HG03045 (cell line): ENCODE measurements around the gene MRPL32.
A peak's percentile ranks its signal among the peaks of the same experiment; 100 is the strongest.
"Not testable (repeated sequence)": the region's sequence is repeated elsewhere in the genome, so short reads cannot be mapped to it uniquely, and the experiment has no call there.

Source experiments
- ATAC-seq: cut with Tn5 transposase; IDR thresholded peaks from one replicate; pipeline ENCODE4 v1.9.1; 2021; ENCODE audit warnings: mild to moderate bottlenecking, moderate library complexity; ENCODE audit not compliant: unreplicated experiment

The MRPL32 gene

DNA sequence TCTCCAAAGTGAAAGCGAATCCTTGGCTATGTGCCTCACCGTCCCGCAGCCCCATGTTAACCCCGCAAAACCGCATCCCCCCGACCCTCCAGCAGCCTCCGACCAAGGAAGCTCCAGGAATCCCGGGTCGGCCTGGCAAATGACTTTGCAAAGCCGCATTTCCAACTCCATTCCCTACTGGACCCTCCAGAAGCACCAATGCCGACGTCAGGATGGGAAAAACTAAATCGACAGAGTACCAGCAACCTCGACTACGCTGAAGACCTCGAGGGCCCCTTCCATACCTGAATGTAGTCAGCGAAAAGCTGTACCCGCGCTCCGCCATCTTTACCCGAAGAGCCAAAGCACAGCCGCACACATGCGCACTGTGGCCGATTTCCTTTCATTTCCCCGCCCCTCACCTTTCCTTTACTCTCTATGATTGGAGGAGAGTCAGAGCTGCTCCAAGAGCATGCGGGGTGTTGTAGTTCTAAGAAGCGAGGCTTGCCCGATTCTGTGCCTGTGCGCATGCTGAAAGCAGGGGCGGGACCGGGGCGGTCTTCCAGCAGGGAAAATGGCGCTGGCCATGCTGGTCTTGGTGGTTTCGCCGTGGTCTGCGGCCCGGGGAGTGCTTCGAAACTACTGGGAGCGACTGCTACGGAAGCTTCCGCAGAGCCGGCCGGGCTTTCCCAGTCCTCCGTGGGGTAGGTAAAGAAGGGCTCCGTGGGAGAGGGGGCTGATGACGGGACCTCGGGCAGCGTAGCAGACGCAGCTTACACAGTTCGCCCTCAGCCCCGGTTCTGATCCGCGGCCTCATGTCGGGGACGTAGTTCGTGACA, at the start of gene MRPL32, which contains the start of gene PSMA2:
Gene MRPL32, plus strand, starts transcription at position 543 of the 818 bp plus-strand sequence. Its CDS starts 11 bp downstream, at position 554.
Gene PSMA2, minus strand, starts transcription at position 341 of the 818 bp plus-strand sequence. Its CDS starts 16 bp downstream, at position 325.
- ATAC-seq, result peak; percentile 99

DNA sequence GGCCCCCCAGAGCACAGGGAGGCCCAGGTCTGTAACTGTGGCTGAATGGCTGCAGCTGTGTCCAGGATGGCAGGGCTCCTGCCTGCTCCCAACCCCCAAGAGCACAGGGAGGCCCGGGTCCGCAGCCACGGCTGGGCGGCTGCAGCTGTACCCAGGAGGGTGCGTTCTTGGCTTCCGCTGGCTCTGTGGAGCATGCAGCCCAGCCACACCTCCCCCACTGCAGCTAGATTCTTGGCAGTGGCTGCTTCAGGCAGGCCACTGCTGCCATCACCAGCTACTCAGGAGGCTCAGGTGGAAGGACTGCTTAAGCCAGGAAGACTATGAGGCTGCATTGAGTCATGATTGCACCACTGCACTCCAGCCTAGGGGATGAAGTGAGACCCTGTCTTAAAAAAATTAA, 48.2 kb upstream of the MRPL32 start:
- ATAC-seq, result no peak

DNA sequence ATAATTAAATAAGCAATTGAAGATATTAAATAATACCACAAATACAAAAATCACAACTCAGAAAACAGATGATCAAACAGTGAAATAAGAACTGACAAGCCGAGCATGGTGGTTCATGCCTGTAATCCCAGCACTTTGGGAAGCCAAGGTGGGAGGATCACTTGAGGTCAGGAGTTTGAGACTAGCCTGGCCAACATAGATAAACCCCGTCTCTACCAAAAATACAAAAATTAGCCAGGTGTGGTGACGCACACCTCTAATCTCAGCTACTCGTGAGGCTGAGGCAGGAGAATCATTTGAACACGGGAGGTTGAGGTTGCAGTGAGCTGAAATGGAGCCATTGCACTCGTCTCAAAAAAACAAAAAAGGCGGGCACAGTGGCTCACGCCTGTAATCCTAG, 47.0 kb upstream of the MRPL32 start:
- not testable (repeated sequence) for ATAC-seq

DNA sequence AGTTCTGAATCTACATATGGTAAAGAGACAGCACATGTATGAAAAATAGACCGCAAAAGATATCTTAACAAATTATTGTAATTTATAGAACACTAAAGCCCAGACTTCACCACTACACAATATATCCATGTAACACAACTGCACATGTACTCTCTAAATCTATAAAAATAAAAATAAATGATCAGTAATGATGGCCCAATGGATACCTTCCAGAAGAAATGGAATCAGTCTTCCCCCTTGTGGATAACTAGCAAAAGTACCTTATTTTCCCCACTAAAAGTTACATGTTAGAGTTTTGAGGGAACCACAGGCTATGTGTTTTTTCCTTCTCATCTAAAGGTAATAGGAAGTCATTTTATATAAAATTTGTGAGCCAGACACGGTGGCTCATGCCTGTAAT, 46.0 kb upstream of the MRPL32 start:
- no peak for ATAC-seq

DNA sequence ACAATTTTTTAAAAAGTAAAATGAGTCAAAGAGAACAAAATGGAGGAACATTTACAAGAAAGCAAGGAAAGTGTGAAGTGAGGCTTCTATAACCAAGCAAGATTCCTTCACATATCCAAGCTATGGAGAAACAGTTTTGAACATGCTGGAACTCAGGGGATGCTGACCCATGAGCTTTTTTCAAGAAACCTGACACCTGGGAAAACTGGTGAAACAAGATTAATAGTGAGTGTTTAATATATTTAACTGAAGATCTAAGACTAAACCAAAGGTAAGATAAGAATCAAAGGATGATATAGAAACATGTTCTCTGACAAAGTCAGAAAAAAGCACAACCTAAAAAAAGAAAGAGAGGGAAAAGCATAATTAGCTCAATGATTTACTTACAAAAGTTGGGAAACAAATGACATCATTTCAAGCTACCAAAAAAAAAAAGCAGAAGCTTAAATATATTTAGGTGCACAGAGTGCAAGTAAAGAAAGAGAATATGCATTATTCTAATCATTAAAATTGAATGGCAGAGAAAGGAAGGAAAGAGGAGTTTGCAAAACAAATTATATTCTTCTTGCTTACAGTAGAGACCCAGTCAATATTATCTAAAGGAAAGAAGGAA, 45.2 kb upstream of the MRPL32 start:
- no peak for ATAC-seq

DNA sequence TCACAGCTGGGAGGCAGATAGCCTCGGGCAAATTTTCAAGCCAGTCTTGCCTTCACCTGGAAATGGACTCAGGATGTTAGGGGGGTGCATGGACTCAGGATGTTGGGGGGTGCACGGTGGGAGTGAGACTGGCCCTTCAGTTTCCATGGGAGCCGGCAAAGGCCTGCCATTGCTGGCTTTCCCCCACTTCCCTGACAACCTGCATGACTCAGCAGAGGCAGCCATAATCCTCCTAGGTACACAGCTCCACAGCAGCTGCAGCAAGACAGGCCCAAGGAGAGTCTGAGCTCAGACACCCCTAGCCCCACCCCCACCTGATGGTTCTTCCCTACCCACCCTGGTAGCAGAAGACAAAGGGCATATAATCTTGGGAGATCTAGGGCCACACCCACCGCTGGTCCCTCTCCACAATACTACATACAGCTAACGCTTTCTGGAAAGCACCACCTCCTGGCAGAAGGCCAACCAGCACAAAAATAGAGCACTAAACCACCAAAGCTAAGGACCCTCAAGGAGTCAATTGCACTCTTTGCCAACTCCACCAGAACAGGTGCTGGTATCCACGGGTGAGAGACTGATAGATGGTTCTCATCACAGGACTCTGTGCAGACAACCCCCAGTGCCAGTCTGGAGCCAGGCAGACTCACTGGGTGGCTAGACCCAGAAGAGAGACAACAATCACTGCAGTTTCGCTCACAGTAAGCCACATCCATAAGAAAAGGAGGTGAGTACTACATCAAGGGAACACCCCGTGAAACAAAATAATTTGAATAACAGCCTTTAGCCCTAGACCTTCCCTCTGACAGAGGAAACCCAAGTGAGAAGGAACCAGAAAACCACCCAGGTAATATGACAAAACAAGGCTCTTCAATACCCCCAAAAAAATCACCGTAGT, 38.6 kb upstream of the MRPL32 start:
- ATAC-seq, result no peak

- no peak for ATAC-seq
These were observed 31.3 kb upstream of the MRPL32 start for GRCh38 chr7:42900842-42901241.

DNA sequence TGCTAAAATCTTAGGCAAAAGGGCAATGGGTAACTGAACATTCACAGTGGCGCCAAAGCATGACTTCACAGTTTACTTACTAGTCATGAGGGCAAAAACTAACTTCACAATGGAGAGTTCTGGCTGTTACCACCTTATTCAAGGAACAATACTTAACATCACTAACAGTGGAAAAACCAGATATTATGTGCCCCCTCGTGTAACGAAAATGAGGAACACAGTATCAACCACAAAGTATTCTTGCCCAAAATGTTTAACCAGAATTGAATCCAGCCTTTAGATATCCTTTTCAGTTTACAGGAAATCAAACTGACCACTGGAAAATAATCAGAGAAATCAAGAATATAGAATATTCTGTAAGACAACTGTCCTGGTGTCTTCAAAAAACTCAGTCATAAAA, 29.8 kb upstream of the MRPL32 start:
- no peak for ATAC-seq

DNA sequence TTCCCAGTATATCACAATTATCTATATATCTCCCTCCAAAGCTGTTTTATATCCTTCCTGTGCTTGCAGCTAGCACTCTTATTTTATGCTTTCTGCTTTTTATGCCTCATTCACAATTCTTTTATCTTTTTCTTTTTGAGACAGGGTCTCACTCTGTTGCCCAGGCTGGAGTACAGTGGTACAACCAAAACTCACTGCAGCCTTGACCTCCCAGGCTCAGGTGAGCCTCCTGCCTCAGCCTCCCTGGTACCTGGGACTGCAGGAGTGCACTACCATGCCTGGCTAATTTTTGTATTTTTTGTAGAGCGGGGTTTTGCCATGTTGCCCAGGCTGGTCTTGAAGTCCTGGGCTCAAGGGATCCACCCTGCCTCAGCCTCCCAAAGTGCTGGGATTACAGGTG, 26.0 kb upstream of the MRPL32 start:
- no peak for ATAC-seq

GRCh38 chr7:42907316-42907715, 24.9 kb upstream of the MRPL32 start:
- ATAC-seq, result no peak

DNA sequence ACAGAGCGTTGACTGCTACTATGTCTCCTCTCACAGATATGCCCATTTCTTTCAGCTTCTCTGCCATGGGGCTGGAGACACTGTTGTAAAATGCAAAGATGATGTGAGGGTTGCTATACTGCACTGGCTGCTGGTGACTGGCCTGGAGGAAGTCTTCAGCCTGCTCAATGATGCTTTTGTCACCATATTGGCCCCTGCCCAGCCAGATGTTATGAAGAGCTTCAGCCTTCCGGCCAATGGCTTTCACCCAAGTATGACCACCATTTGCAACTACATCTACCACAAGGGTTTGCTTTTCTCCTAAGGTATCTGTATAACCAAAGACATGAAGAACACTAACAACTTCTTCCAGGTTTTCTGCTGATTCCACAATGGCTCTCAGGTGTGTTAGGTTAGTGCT, 21.9 kb upstream of the MRPL32 start:
- ATAC-seq, result no peak

DNA sequence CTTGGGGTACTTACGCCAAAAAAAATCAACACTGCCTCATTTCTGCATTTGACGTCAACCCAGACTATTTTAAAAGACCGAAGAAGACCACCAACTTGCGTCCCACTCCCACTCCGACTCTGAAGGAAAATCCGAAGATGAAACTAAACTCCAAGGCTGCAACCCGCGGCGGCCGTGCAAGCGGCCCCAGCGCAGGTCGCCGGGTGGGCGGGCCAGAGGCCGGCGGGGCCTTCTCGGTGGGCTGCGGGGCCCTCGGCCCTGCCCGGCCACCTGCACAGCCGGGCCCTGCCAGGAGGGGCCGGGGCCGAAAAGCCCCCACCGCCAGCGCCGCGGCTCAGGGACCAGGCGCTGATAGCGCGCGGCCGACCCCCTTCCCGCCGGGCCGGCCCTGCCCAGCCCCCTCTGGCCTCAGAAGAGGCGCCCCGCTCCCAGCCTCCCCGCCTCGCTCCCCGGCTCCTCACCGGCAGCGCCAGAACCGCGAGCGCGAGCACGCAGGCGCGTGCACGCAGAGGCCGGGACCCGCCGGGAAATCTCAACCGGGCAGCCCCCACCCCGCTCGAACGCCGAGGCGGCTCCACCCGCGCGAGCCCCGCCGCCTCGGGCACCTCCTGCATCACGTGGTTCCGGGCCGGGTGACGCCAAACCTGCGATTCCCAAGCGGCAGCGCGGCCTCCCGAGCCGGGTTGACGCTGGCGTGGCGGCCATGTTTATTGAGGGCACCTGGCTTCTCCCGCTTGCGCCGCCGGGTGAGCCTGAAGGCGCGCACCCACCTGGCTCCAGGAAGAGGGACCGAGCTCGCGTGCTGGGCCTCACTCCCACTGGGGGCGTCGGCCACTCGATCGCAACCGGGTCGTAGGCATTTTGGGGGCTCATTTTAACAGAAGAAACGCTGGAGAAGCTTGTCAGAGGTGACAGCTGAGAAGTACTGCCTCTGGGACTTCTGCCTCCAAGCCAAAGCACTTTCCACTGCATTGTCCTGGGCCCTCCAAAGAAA, 20.4 kb upstream of the MRPL32 start, which contains the start of gene C7orf25:
Gene C7orf25, minus strand, starts transcription at position 617 of the 994 bp plus-strand sequence. CDS start 1,170 bp downstream, outside the sequence.
- ATAC-seq, result peak; percentile 95

DNA sequence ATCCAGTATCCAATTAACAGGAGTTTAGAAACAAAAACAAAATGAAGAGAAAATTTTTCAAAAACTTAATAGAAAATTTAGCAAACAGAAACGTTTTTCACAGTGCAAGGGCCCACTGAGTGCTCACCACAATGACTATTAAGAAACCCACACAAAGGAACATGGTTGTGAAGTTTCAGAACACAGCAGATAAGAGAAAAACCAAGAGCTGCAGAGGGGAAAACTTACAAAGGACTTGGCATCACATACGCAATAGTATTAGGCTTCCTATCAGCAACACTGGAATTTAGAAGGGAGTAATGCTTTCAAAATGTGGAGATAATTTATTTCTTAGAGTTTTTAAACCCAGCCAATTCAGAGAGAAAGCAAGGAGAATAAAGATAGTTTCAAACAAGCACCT, 18.6 kb upstream of the MRPL32 start:
- no peak for ATAC-seq

- no peak for ATAC-seq
These were observed 18.2 kb upstream of the MRPL32 start for GRCh38 chr7:42914009-42914408.

GRCh38 chr7:42914421-42915045, 17.6 kb upstream of the MRPL32 start:
- ATAC-seq, result no peak

DNA sequence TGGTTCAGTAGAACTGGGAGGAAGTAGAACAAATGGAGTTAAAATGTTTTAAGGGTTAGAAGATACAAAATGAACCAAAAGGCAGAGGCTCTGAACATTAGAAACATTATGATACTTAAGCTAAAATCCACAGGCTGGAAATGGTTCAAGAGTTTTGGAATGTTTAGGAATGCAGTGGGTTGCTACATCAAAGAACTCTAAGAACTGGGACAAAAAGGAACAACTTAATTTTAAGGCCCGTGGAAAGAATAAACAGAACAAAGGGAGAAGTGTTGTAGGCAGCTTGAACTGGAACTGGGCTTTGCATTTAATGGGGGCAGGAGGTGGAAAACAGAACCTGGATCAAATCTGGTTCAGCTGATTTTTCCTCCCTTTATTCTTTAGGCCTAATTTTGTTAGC, 16.8 kb upstream of the MRPL32 start:
- no peak for ATAC-seq

- ATAC-seq, result no peak
These were observed 10.0 kb upstream of the MRPL32 start for GRCh38 chr7:42922017-42922753.

DNA sequence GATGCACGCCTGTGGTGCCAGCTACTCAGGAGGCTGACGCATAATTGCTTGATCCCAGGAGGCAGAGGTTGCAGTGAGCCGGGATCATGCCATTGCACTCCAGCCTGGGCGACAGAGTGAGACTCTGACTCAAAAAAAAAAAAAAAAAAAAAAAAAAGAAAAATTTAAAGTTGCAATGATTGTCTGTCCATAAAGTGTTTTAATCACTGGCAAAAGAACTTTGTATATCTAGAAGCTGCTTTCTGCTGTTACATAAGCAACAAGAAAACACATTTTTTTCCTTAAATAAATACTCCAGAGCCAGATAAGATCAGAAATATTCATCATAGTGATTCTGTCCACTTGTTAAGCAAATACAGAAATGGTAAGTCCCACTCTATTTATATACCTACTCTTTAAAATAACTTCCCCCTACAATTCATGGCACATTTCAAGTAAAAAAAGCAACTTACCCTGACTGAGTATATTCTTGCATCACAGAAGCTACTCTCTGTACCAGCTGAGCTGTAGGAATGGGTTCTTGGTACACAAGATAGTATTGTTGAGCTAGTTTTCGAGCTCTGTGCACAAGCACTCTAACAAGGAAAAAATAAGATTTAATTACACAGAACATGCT, 7.8 kb upstream of the MRPL32 start:
- no peak for ATAC-seq
